H9 (cell line): Measurements from ENCODE around the gene METTL1. TPM values are rescaled to one million over a fixed set of nuclear protein-coding genes. Genes with fewer than 3 reads are reported as not detected.

Source experiments
- DNase-seq: peaks from one replicate; pipeline ENCODE4 v3.0.0-alpha.2; 2017
- H2AFZ ChIP-seq: one replicate; pipeline ENCODE4 v1.6.1; 2013; ENCODE audit warnings: mild to moderate bottlenecking, low read length, control low read depth, moderate library complexity
- H2AK5ac ChIP-seq: 2 replicates; pipeline ENCODE4 v1.6.1; 2013; ENCODE audit warnings: low read length, control low read depth, mixed read lengths; ENCODE audit not compliant: insufficient read length
- H2BK120ac ChIP-seq: one replicate; pipeline ENCODE4 v1.6.1; 2013; ENCODE audit warnings: low read depth, mild to moderate bottlenecking, low read length, control low read depth, inconsistent platforms; ENCODE audit not compliant: poor library complexity, severe bottlenecking
- H2BK12ac ChIP-seq: 2 replicates; pipeline ENCODE4 v1.6.1; 2013; ENCODE audit warnings: low read length, control low read depth, mixed read lengths, low read depth; ENCODE audit not compliant: insufficient read length
- H2BK15ac ChIP-seq: 2 replicates; pipeline ENCODE4 v1.6.1; 2013; ENCODE audit warnings: low read depth, low read length, control low read depth
- H2BK20ac ChIP-seq: one replicate; pipeline ENCODE4 v1.6.1; 2013; ENCODE audit warnings: low read depth, mild to moderate bottlenecking, low read length, control low read depth, inconsistent platforms; ENCODE audit not compliant: poor library complexity, severe bottlenecking
- H2BK5ac ChIP-seq: 2 replicates; pipeline ENCODE4 v1.6.1; 2013; ENCODE audit warnings: low read length, control low read depth, mixed read lengths; ENCODE audit not compliant: insufficient read length
- H3K14ac ChIP-seq: 2 replicates; pipeline ENCODE4 v1.6.1; 2013; ENCODE audit warnings: low read length, control low read depth; ENCODE audit not compliant: insufficient read depth
- H3K18ac ChIP-seq: 2 replicates; pipeline ENCODE4 v1.6.1; 2013; ENCODE audit warnings: low read depth, mild to moderate bottlenecking, mixed read lengths, low read length, control low read depth; ENCODE audit not compliant: insufficient read length
- H3K23ac ChIP-seq: 2 replicates; pipeline ENCODE4 v1.6.1; 2013; ENCODE audit warnings: low read length, control low read depth, mixed read lengths, low read depth; ENCODE audit not compliant: insufficient read length
- H3K23me2 ChIP-seq: 2 replicates; pipeline ENCODE4 v1.6.1; 2013; ENCODE audit warnings: low read depth, mild to moderate bottlenecking, mixed read lengths, low read length, control low read depth; ENCODE audit not compliant: insufficient read length, poor library complexity, severe bottlenecking
- H3K27ac ChIP-seq: 2 replicates; pipeline ENCODE4 v1.5.1; 2013; ENCODE audit warnings: low read length, control low read depth, mixed read lengths, low read depth; ENCODE audit not compliant: insufficient read length
- H3K27me3 ChIP-seq: 2 replicates; pipeline ENCODE4 v1.6.1; 2013; ENCODE audit warnings: low read length, control low read depth, inconsistent platforms; ENCODE audit not compliant: insufficient read depth
- H3K4ac ChIP-seq: 2 replicates; pipeline ENCODE4 v1.6.1; 2013; ENCODE audit warnings: low read depth, mild to moderate bottlenecking, control low read depth, inconsistent platforms, low read length, moderate library complexity
- H3K4me1 ChIP-seq: 2 replicates; pipeline ENCODE4 v1.6.1; 2013; ENCODE audit warnings: low read length, control low read depth, inconsistent platforms; ENCODE audit not compliant: insufficient read depth
- H3K4me2 ChIP-seq: 2 replicates; pipeline ENCODE4 v1.6.1; 2013; ENCODE audit warnings: low read length, control low read depth, mixed read lengths; ENCODE audit not compliant: insufficient read length, insufficient read depth
- H3K56ac ChIP-seq: 2 replicates; pipeline ENCODE4 v1.6.1; 2013; ENCODE audit warnings: low read depth, mild to moderate bottlenecking, mixed read lengths, low read length, control low read depth; ENCODE audit not compliant: insufficient read length
- H3K79me1 ChIP-seq: 2 replicates; pipeline ENCODE4 v1.6.1; 2013; ENCODE audit warnings: low read depth, mild to moderate bottlenecking, moderate library complexity, low read length, control low read depth, inconsistent platforms; ENCODE audit not compliant: insufficient read depth, poor library complexity, severe bottlenecking
- H3K79me2 ChIP-seq: 2 replicates; pipeline ENCODE4 v1.6.1; 2013; ENCODE audit warnings: low read length, control low read depth, inconsistent platforms; ENCODE audit not compliant: insufficient read depth
- H3K9ac ChIP-seq: 2 replicates; pipeline ENCODE4 v1.6.1; 2013; ENCODE audit warnings: low read length, control low read depth, mixed read lengths; ENCODE audit not compliant: insufficient read length; ENCODE audit errors: extremely low read depth
- H3K9me3 ChIP-seq: one replicate; pipeline ENCODE4 v1.6.1; 2013; ENCODE audit warnings: low read depth, low read length, inconsistent platforms; ENCODE audit not compliant: control insufficient read depth
- H3T11ph ChIP-seq: one replicate; pipeline ENCODE4 v1.6.1; 2013; ENCODE audit warnings: mild to moderate bottlenecking, low read length, control low read depth, inconsistent platforms
- H4K20me1 ChIP-seq: one replicate; pipeline ENCODE4 v1.6.1; 2013; ENCODE audit not compliant: control insufficient read depth, insufficient read length, insufficient read depth
- H4K5ac ChIP-seq: 2 replicates; pipeline ENCODE4 v1.6.1; 2013; ENCODE audit warnings: low read depth, mild to moderate bottlenecking, mixed read lengths, low read length, control low read depth; ENCODE audit not compliant: insufficient read length
- H4K8ac ChIP-seq: replicated peaks from 2 replicates; pipeline ENCODE4 v1.6.1; 2013; ENCODE audit warnings: low read length, control low read depth, mixed read lengths, low read depth; ENCODE audit not compliant: insufficient read length
- H4K91ac ChIP-seq: 2 replicates; pipeline ENCODE4 v1.6.1; 2013; ENCODE audit warnings: low read depth, mild to moderate bottlenecking, moderate library complexity, mixed read lengths, low read length, control low read depth; ENCODE audit not compliant: insufficient read length
- H3K27ac Mint-ChIP-seq, 3 experiments: 2 replicates in 2 of 3; 3 replicates in 1 of 3; pipeline ENCODE4 v1.8.0; 2020 to 2021; ENCODE audit warnings: mixed read lengths in 3 of 3, mild to moderate bottlenecking in 1 of 3, moderate library complexity in 1 of 3
- H3K27me3 Mint-ChIP-seq: 2 replicates; pipeline ENCODE4 v1.8.0; 2021; ENCODE audit warnings: low read depth, mild to moderate bottlenecking, moderate library complexity, mixed read lengths
- H3K36me3 Mint-ChIP-seq, 3 experiments: 2 replicates in 2 of 3; 3 replicates in 1 of 3; pipeline ENCODE4 v1.8.0; 2020 to 2021; ENCODE audit warnings: low read depth in 3 of 3, mixed read lengths in 3 of 3; ENCODE audit not compliant: insufficient read depth in 1 of 3
- H3K4me1 Mint-ChIP-seq, 2 experiments: 2 replicates each; pipeline ENCODE4 v1.8.0; 2020; ENCODE audit warnings: mixed read lengths in 2 of 2
- H3K4me3 Mint-ChIP-seq, 2 experiments: 2 replicates in 1 of 2; 3 replicates in 1 of 2; pipeline ENCODE4 v1.8.0; 2020 to 2021; ENCODE audit warnings: mild to moderate bottlenecking in 2 of 2, mixed read lengths in 2 of 2, moderate library complexity in 1 of 2
- H3K9me3 Mint-ChIP-seq, 2 experiments: 2 replicates in 1 of 2; 3 replicates in 1 of 2; pipeline ENCODE4 v1.8.0; 2020; ENCODE audit warnings: mild to moderate bottlenecking in 2 of 2, mixed read lengths in 2 of 2, moderate library complexity in 1 of 2
- WGBS: extraction: QIAGEN DNeasy Blood & Tissue Kit; methylation state at CpG from one replicate; pipeline ENCODE4 v1.1.7; 2013; ENCODE audit warnings: missing lambda C conversion rate, low lambda C conversion rate, mixed read lengths; ENCODE audit not compliant: insufficient read length; ENCODE audit errors: extremely low coverage; 5-methylcytosine and 5-hydroxymethylcytosine counted together
- total RNA-seq: library from RNA; stranded (reverse); gene quantifications from 2 replicates; pipeline ENCODE4 v1.2.1, GENCODE V29; 2021
- TF ChIP-seq, protein P1 (sequence below): fragments of 200-600 bp; sonication (generic); conservative IDR thresholded peaks from 3 replicates; pipeline ENCODE4 v1.8.0; 2021; ENCODE audit warnings: antibody characterized with exemption, mild to moderate bottlenecking

METTL1 gene
- total RNA-seq, 1 experiment from 2014 or later = 58.4 TPM

DNA sequence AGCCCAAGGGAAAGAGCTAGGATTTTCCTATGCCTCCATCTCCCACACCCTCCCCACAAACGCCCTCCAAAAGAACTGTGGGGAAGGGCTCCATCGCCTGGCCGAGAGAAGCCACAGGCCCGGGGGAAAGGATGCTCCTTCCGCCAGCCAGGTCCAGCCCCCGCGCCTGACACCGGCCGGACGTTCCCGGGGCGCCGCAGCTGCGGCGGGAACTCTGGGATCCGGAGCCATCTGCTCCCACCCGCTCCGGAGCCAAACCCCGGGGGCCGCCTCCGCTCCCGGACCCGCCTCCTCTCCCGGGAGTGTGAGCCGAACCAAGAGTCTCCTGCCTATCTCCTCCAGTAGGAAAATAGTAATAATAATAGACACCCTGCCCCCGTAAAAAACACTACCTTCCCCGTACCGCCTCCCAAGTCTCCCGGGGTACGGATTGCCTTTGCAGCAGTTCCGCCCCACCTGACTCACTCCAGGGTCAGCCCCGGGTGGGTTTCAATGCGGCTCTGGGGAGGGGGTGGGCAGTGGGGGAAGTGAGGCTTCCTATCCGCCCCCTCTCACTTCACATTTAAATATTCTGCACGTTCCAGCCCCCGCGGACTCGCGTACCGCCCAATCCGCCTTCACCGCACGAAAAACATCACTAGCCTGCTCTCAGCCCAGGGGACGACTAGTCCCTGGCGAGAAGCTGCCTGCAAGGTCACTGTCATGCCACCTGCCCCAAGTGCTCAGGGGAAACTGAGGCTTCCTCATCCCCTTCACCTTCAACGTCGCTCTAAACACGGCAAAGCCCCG, 35.8 kb downstream of the METTL1 start:
- WGBS = no CpG with 5 or more reads among the region's 49 CpGs
- Histone ChIP-seq H2BK12ac (no peak overlapping the region), H3K27me3 (peaks cover 57% of the 10 kb centered on the region), H3K14ac (no peak overlapping the region), H3K23ac (no peak overlapping the region), H3K4me2 (peak overlapping the region; percentile 49), H2AFZ (no peak overlapping the region), H2BK20ac (no peak overlapping the region), H3K4me1 (no peaks in the 10 kb centered on the region), H3K56ac (no peak overlapping the region), H2BK15ac (no peak overlapping the region), H4K91ac (no peak overlapping the region), H4K20me1 (peaks cover 2% of the 10 kb centered on the region), H3K23me2 (peaks cover 16% of the 10 kb centered on the region), H3K4ac (no peak overlapping the region), H4K5ac (no peak overlapping the region), H3K27ac (no peak overlapping the region), H3T11ph (no peak overlapping the region), H2BK120ac (no peak overlapping the region), H4K8ac (no peak overlapping the region), H2BK5ac (no peak overlapping the region), H3K9me3 (no peaks in the 10 kb centered on the region), H3K18ac (no peak overlapping the region), H3K79me1 (no peaks in the 10 kb centered on the region), H3K79me2 (no peaks in the 10 kb centered on the region), H2AK5ac (no peak overlapping the region), H3K9ac (no peak overlapping the region)
- H3K9me3 Mint-ChIP-seq = no peaks in the 10 kb centered on the region; a peak in 1 of 5 replicates
- no peak overlapping the region for H3K27ac Mint-ChIP-seq
- H3K4me1 Mint-ChIP-seq = peaks cover 26 to 37% of the 10 kb centered on the region in 2 experiments
- peak overlapping the region; percentile 59 to 84 for H3K4me3 Mint-ChIP-seq
- peak; percentile 84 for DNase-seq
- H3K27me3 Mint-ChIP-seq = peaks cover 96% of the 10 kb centered on the region
- TF ChIP-seq, protein P1, sequence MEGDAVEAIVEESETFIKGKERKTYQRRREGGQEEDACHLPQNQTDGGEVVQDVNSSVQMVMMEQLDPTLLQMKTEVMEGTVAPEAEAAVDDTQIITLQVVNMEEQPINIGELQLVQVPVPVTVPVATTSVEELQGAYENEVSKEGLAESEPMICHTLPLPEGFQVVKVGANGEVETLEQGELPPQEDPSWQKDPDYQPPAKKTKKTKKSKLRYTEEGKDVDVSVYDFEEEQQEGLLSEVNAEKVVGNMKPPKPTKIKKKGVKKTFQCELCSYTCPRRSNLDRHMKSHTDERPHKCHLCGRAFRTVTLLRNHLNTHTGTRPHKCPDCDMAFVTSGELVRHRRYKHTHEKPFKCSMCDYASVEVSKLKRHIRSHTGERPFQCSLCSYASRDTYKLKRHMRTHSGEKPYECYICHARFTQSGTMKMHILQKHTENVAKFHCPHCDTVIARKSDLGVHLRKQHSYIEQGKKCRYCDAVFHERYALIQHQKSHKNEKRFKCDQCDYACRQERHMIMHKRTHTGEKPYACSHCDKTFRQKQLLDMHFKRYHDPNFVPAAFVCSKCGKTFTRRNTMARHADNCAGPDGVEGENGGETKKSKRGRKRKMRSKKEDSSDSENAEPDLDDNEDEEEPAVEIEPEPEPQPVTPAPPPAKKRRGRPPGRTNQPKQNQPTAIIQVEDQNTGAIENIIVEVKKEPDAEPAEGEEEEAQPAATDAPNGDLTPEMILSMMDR = peak; percentile 60; the same call in 2 of the 3 replicates
- no peaks in the 10 kb centered on the region; a peak in 1 of 7 replicates for H3K36me3 Mint-ChIP-seq
